RWPE1 (cell line): Measurements from ENCODE around the gene SIRT5.

Experiments
- CTCF ChIA-PET: fragments of 350-600 bp; sonication (Branson Sonifier 250); formaldehyde crosslinking; extraction: SDS; loops from one replicate; lab custom pipeline; 2021; lab: Yijun Ruan, JAX
- POLR2A ChIA-PET: fragments of 400-600 bp; formaldehyde crosslinking; extraction: SDS; loops from one replicate; lab custom pipeline; 2020; ENCODE audit warnings: antibody characterized with exemption; ENCODE audit not compliant: low non-redundant PET; lab: Yijun Ruan, JAX
- DNase-seq: peaks from one replicate; pipeline ENCODE4 v3.0.0; 2012; ENCODE audit warnings: low spot score
- H3K27ac ChIP-seq: fragments of 450-650 bp; 2 replicates; pipeline ENCODE4 v1.5.1; 2017
- CTCF ChIP-seq: fragments of 450-650 bp; conservative IDR thresholded peaks from 2 replicates; pipeline ENCODE4 v1.5.1; 2017; ENCODE audit warnings: low read depth, mild to moderate bottlenecking

The SIRT5 gene

DNA sequence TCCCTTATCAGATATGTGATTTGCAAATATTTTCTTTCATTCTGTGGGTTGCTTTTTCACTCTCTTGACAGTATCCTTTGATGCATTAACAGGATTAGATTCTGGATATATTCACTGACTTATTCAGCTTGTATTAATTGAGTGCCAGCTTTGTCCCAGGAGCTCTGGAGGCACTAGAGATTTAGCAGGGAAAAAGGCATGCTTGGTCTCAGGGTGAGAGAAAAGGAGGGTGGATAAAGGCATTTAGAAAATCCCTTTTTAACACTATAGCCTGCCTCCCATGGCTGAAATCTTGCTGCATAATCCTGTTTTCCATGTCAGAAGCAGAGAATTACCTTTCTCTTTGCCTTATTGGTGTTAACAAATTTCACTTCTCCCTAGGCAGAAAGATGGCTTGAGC, 28.5 kb upstream of the SIRT5 start:
- POLR2A ChIA-PET: no interaction called here
- CTCF ChIA-PET: no interaction called here
- no peak for DNase-seq
- no peak for TF ChIP-seq CTCF
- no peak overlapping the region for H3K27ac ChIP-seq

GRCh38 chr6:13548500-13549210, 25.7 kb upstream of the SIRT5 start:
- ChIA-PET CTCF (no interaction called here), POLR2A (no interaction called here)
- no peak overlapping the region for H3K27ac ChIP-seq
- no peak for DNase-seq
- no peak for TF ChIP-seq CTCF

GRCh38 chr6:13550656-13551055, 23.7 kb upstream of the SIRT5 start:
- ChIA-PET POLR2A (no interaction called here), CTCF (interaction anchor here (0.7 kb wide), 1 partner anchor 228 kb away, joined by 3 read pairs; no protein-coding TSS in a partner anchor)
- DNase-seq: no peak
- H3K27ac ChIP-seq: no peak overlapping the region
- TF ChIP-seq CTCF: no peak

DNA sequence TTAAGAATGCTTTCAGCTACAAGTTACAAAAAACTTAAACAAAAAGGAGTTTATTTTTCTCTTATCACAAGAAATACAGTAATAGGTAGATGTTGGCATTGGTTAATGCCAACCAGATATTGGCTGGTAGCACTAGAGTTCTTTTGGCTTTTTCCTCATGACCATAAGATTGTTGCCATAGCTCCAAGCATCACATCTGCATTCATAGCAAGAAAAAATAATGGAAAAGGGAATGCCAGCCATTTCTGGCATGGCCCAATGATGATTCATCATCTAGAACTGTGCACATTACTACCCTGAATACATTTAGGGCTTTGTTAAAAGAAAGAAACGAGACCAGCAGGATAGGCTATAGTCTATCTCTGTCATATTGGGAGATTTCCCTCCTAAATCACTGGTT, 20.8 kb upstream of the SIRT5 start:
- TF ChIP-seq CTCF: no peak
- no peak for DNase-seq
- H3K27ac ChIP-seq: no peak overlapping the region
- ChIA-PET POLR2A (no interaction called here), CTCF (no interaction called here)

GRCh38 chr6:13554929-13555333, 19.5 kb upstream of the SIRT5 start:
- no peak for TF ChIP-seq CTCF
- ChIA-PET POLR2A (no interaction called here), CTCF (no interaction called here)
- H3K27ac ChIP-seq: no peak overlapping the region
- no peak for DNase-seq

GRCh38 chr6:13557841-13558240, 16.6 kb upstream of the SIRT5 start:
- no peak for DNase-seq
- ChIA-PET CTCF (interaction anchor here (1.0 kb wide), 1 partner anchor 16 kb away, joined by 3 read pairs; the partner anchor contains the start of gene SIRT5), POLR2A (no interaction called here)
- no peak for TF ChIP-seq CTCF
- H3K27ac ChIP-seq: no peak overlapping the region
